ENCODE data around the gene PNLIPRP3.

DNA sequence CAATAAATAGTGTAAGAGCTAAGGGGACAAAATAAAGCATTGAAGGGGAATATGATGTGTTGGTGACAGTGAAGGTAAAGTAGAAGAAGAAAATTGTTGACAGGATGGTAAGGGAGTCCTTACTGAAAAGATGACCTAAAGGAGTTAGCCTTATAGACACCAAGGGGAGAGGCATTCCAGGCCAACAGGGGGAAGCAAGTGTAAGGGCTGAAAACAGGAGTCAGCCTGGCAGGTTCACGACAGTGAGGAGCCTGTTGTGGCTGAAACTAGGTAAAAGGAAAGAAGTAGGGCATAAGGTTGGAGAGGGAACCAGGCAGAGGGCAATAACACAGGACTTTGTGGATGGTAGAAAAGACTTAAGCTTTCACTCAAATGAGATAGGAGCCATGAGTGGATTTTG, 34.0 kb downstream of the PNLIPRP3 start:
- TF ChIP-seq CTCF (IDR thresholded peaks at IDR 0.05 in 8 of 11, conservative IDR thresholded peaks at IDR 0.05 in 3 of 11): no peak
- no peak for TF ChIP-seq POLR2A (IDR thresholded peaks at IDR 0.05)

Measured in spleen (tissue), 7 donors.